Left ventricle myocardium inferior (tissue), 1 donor: ENCODE results near the gene ZNF423. TPM values are rescaled to one million over a fixed set of nuclear protein-coding genes. Genes with fewer than 3 reads are reported as not detected.

ENCODE experiments used
- DNase-seq: peaks from one replicate; pipeline ENCODE4 v3.0.0-alpha.2; 2020
- H3K27ac ChIP-seq: fragments of 200-600 bp; replicated peaks from 2 replicates; pipeline ENCODE4 v1.8.0; 2021
- H3K27me3 ChIP-seq: fragments of 200-600 bp; 2 replicates; pipeline ENCODE4 v1.8.0; 2021; ENCODE audit warnings: low read depth
- H3K36me3 ChIP-seq: fragments of 200-600 bp; 2 replicates; pipeline ENCODE4 v1.8.0; 2021
- H3K4me1 ChIP-seq: fragments of 200-600 bp; 2 replicates; pipeline ENCODE4 v1.8.0; 2021
- H3K4me3 ChIP-seq: fragments of 200-600 bp; 2 replicates; pipeline ENCODE4 v1.8.0; 2021; ENCODE audit warnings: mild to moderate bottlenecking, moderate library complexity
- H3K9me3 ChIP-seq: fragments of 200-600 bp; replicated peaks from 2 replicates; pipeline ENCODE4 v1.8.0; 2021
- intact Hi-C: fragments of 100-400 bp; cut with micrococcal nuclease; formaldehyde crosslinking; loops from one replicate; pipeline ENCODE4 v1.11.0; 2022
- total RNA-seq: library from RNA; stranded (reverse); fragmentation: NEBNext Ultra II Directional; extraction: Animal tissue kit (Norgen Biotek cat#: 25700); gene quantifications from one replicate; pipeline ENCODE4 v1.2.1, GENCODE V29; 2021
- TF ChIP-seq, protein P1 (sequence below): fragments of 200-600 bp; IDR thresholded peaks from 2 replicates; pipeline ENCODE4 v1.8.0; 2021; ENCODE audit warnings: antibody characterized with exemption, mild to moderate bottlenecking, borderline replicate concordance
- donor health status: DM: no; HTN: yes; CAD: no; lungs with severe emphysema.

ZNF423 gene
- total RNA-seq, 1 donor from 2014 or later = 8.6 TPM

DNA sequence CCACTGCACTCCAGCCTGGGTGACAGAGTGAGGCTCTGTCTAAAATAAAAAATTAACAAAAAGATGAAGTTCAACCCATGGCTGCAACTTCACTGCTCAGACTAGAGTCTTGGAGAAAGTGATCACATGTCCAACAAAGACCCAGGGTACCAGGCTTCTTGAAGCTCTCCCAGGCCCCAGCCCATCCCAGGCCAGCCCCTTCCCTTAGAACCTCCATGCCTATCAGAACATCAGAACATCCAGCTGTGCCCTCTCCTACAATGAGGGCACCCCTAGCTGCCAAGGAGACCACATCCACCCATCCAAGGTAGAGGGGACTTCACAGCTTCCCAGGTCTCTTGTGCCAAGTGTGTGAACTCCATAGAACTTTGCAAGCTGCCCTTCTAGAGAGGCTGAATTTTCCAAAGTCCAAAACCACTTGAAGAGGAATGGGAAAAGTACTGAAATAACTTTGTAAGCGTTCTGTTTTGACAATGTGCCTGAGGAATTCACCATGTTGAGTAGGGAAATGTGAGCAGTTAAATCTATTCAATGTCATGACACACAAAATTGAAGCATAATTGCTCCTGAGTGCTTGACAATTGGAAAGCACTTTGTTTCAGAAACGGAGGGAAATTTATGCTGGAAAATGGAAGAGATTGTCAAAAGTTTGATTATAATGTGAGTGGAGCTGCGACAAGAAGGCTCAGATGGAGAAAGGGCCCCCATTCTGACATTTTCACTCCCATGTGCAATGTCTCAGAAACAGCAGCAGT is 230.4 kb downstream of the ZNF423 start:
- Histone ChIP-seq H3K9me3 (peaks cover 13% of the 10 kb centered on the region), H3K27me3 (no peaks in the 10 kb centered on the region), H3K27ac (no peak overlapping the region), H3K4me1 (peaks cover 7% of the 10 kb centered on the region), H3K4me3 (no peak overlapping the region), H3K36me3 (peaks cover 5% of the 10 kb centered on the region)
- intact Hi-C loops = no loop called here
- TF ChIP-seq, protein P1, sequence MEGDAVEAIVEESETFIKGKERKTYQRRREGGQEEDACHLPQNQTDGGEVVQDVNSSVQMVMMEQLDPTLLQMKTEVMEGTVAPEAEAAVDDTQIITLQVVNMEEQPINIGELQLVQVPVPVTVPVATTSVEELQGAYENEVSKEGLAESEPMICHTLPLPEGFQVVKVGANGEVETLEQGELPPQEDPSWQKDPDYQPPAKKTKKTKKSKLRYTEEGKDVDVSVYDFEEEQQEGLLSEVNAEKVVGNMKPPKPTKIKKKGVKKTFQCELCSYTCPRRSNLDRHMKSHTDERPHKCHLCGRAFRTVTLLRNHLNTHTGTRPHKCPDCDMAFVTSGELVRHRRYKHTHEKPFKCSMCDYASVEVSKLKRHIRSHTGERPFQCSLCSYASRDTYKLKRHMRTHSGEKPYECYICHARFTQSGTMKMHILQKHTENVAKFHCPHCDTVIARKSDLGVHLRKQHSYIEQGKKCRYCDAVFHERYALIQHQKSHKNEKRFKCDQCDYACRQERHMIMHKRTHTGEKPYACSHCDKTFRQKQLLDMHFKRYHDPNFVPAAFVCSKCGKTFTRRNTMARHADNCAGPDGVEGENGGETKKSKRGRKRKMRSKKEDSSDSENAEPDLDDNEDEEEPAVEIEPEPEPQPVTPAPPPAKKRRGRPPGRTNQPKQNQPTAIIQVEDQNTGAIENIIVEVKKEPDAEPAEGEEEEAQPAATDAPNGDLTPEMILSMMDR = no peak
- no peak for DNase-seq

DNA sequence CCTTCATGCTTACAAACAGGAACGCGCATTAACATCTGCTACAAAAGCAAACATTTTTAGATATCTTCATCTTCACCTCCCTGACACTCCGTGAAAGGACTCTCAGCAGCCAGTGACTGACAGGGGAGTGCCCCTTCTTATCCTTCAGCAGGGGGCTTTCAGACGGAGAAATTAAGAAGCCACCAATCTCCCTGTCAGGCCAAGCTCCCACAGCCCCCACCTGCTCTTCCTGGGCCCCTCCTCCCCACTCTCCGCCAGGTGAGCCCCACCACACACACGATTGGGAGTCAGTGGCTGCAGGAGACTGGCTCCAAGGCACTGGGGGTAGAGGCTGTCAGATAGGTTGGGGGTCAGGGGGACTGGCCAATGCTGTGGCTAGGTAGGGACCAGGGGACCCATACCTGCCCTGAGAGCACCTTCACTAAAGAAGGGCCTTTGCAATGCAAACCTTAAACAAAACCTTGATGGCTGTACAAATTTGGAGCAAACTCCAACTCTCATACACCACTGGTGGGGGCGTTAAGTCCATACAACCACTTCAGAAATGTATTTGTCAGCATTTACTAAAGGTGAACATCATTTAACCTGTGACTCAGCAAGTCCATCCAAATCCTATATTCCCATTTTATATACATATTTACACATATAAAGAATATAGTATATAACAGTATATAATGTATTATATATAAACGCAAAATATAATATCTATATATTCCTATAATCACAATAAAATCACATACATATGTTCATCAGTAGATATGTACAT is 232.2 kb downstream of the ZNF423 start:
- no peaks in the 10 kb centered on the region for H3K27me3 ChIP-seq
- no peak for DNase-seq
- no peak overlapping the region for H3K27ac ChIP-seq
- intact Hi-C loops = no loop called here
- H3K4me1 ChIP-seq = peaks cover 19% of the 10 kb centered on the region
- no peaks in the 10 kb centered on the region for H3K36me3 ChIP-seq
- TF ChIP-seq, protein P1 = no peak
- peaks cover 3% of the 10 kb centered on the region for H3K9me3 ChIP-seq
- no peak overlapping the region for H3K4me3 ChIP-seq

DNA sequence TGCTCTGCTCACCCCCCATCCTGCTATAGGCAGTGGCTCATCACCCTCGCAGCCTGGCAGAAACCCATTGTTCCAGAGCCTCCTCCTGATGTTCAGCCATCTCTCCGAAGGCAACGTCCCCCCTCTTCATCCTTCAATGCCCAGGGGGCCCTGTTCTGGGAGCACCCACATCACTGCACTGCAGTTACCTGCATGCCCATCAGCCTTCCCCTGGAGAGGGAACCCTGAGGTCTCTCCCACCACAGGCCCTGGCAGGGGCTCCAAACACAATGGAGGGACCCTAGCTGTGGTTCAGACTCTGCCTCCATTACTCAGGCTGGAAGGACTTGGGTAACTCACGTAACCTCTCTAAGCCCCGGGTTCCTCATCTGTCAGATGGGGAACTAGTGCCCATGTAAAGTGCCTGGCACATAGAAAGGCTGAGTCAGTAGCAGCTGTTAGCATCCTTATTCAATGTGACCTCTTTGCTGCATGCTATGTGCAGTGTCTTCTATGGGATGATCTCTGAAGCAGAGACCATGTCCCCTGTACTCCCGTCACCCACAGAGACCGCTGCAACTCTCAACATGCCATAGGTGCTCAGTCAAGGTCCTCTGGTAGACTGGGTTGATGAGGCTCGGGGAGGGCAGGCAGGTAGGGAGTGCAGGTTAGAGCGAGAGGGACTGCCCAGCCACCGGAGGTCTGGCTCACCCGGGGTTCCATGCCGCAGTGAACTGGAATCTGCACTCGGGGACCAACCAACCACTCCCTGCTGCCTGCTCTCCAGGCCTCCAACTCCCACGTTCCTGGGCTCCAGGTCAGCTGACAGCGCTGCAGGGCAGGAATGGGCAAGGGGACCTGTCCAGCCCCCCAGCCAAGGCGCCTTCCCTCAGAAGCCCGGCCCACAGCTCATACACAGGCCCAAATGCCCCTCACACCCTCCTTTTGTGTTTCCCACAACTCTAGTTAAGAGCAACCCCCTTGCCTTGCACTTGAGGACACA is 233.2 kb downstream of the ZNF423 start:
- Histone ChIP-seq H3K36me3 (no peaks in the 10 kb centered on the region), H3K4me3 (no peak overlapping the region), H3K27me3 (no peaks in the 10 kb centered on the region), H3K4me1 (peaks cover 19% of the 10 kb centered on the region), H3K9me3 (no peaks in the 10 kb centered on the region), H3K27ac (no peak overlapping the region)
- TF ChIP-seq, protein P1 = no peak
- intact Hi-C loops = no loop called here
- no peak for DNase-seq

DNA sequence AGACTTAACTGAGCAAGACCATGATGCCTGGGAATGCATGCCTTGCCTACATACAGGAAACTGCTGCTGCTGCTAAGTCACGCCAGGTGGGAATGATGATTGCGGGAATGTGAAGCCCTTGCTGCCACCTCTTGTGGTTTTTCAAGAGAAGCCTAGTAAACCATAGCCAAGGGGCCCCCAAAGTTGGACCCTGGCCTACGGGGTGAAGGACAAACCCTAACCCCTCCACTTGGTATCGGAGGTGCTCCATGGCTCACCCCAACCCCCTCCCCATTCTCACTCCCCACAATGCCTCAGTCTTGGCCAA is 233.9 kb downstream of the ZNF423 start:
- no peak for DNase-seq
- no peaks in the 10 kb centered on the region for H3K36me3 ChIP-seq

More for the DNA sequence above, 233.9 kb downstream of the ZNF423 start:
- Histone ChIP-seq H3K27ac (no peak overlapping the region), H3K27me3 (no peaks in the 10 kb centered on the region), H3K9me3 (no peaks in the 10 kb centered on the region), H3K4me1 (peaks cover 19% of the 10 kb centered on the region), H3K4me3 (no peak overlapping the region)
- TF ChIP-seq, protein P1 = no peak
- intact Hi-C loops = no loop called here
